Panc1 (cell line): ENCODE measurements around the gene TMEM201. TPM values are rescaled to one million over a fixed set of nuclear protein-coding genes. Genes with fewer than 3 reads are reported as not detected.

Source experiments
- ATAC-seq: fragments of 200-7000 bp; cut with Tn5 transposase; 2 replicates; pipeline ENCODE4 v1.9.1; 2020; ENCODE audit warnings: mild to moderate bottlenecking, moderate library complexity
- BruUV-seq: library from RNA; stranded (reverse); fragments of 400-500 nt; replicated peaks from 2 replicates; lab custom pipeline; 2021; lab: Mats Ljungman, UMichigan
- CTCF ChIA-PET: fragments of 300-600 bp; sonication (Branson Sonifier 250); formaldehyde crosslinking; loops from one replicate; lab custom pipeline; 2022; ENCODE audit warnings: antibody characterized with exemption; lab: Charles Lee
- POLR2A ChIA-PET: fragments of 300-600 bp; sonication (Branson Sonifier 250); formaldehyde crosslinking; loops from one replicate; lab custom pipeline; 2022; ENCODE audit warnings: antibody characterized with exemption; lab: Charles Lee
- DNase-seq: peaks from one replicate; pipeline ENCODE4 v3.0.0-alpha.2; 2010; ENCODE audit warnings: low read depth, low spot score
- H3K27ac ChIP-seq: 2 replicates; pipeline ENCODE4 v1.5.1; 2011; ENCODE audit warnings: mild to moderate bottlenecking, low read length, inconsistent platforms
- H3K27me3 ChIP-seq: fragments of 200-500 bp; sonication (Bioruptor generic); 2 replicates; pipeline ENCODE4 v1.6.0; 2014; ENCODE audit warnings: low read length, inconsistent platforms; ENCODE audit not compliant: control insufficient read depth, insufficient read depth
- H3K36me3 ChIP-seq: fragments of 200-500 bp; sonication (Bioruptor generic); 2 replicates; pipeline ENCODE4 v1.5.1; 2014; ENCODE audit warnings: inconsistent platforms, mild to moderate bottlenecking, low read length, moderate library complexity; ENCODE audit not compliant: control insufficient read depth, insufficient read depth
- H3K4me1 ChIP-seq: 2 replicates; pipeline ENCODE4 v1.5.1; 2011; ENCODE audit warnings: inconsistent platforms, mild to moderate bottlenecking, low read length, moderate library complexity; ENCODE audit not compliant: control insufficient read depth, insufficient read depth
- H3K4me3 ChIP-seq, 2 experiments: 2 replicates each; pipeline ENCODE4 v1.5.1; 2011 to 2012; ENCODE audit warnings: low read depth in 2 of 2, low read length in 2 of 2, mild to moderate bottlenecking in 2 of 2, inconsistent platforms in 1 of 2, moderate library complexity in 1 of 2
- H3K9me3 ChIP-seq: fragments of 200-500 bp; sonication (Bioruptor generic); 2 replicates; pipeline ENCODE4 v1.5.1; 2014; ENCODE audit warnings: low read depth, mild to moderate bottlenecking, inconsistent platforms, low read length, moderate library complexity; ENCODE audit not compliant: control insufficient read depth, insufficient read depth
- POLR2AphosphoS5 ChIP-seq: IDR thresholded peaks from 2 replicates; pipeline ENCODE4 v1.6.1; 2012; ENCODE audit warnings: mild to moderate bottlenecking, low read depth, low read length, moderate library complexity
- REST ChIP-seq, 2 experiments: IDR thresholded peaks; 2 replicates each; pipeline ENCODE4 v1.6.1; 2011 to 2012; ENCODE audit warnings: low read depth in 2 of 2, control low read depth in 1 of 2, low read length in 1 of 2, mild to moderate bottlenecking in 1 of 2, moderate library complexity in 1 of 2; ENCODE audit not compliant: insufficient read depth in 1 of 2
- SIN3A ChIP-seq: IDR thresholded peaks from 2 replicates; pipeline ENCODE4 v1.6.1; 2012; ENCODE audit warnings: low read depth, mild to moderate bottlenecking, low read length, moderate library complexity, borderline replicate concordance; ENCODE audit not compliant: insufficient read depth
- TCF7L2 ChIP-seq: IDR thresholded peaks from 2 replicates; pipeline ENCODE4 v1.6.1; 2011; ENCODE audit warnings: mild to moderate bottlenecking, low read depth, low read length, inconsistent platforms
- in situ Hi-C: cut with HindIII; loops from 2 replicates; pipeline ENCODE4 v1.10.0; 2016; ENCODE audit warnings: low sequenced_read_pairs, low pct_unique_long_range_greater_than_20kb
- intact Hi-C: fragments of 100-400 bp; cut with micrococcal nuclease; formaldehyde crosslinking; loops from one replicate; pipeline ENCODE4 v1.10.0; 2022; ENCODE audit not compliant: unreplicated experiment
- total RNA-seq: library from RNA; stranded (reverse); gene quantifications from one replicate; pipeline ENCODE4 v1.2.1, GENCODE V29; 2021; ENCODE audit not compliant: unreplicated experiment
- TF ChIP-seq, protein P1 (sequence below): fragments of 450-650 bp; IDR thresholded peaks from 2 replicates; pipeline ENCODE4 v1.5.1; 2017; ENCODE audit warnings: mild to moderate bottlenecking

The TMEM201 gene
- total RNA-seq, 1 experiment from 2014 or later: 26.5 TPM

GRCh38 chr1:9601942-9602793, 13.5 kb downstream of the TMEM201 start:
- ChIA-PET CTCF (no interaction called here), POLR2A (no interaction called here)
- TF ChIP-seq TCF7L2 (no peak), SIN3A (no peak), REST (IDR thresholded peaks at IDR 0.05; ENCODE audit: insufficient read depth in 1 of 2, low read depth in 2 of 2, low read length in 1 of 2) (no peak), POLR2AphosphoS5 (no peak)
- TF ChIP-seq, protein P1, sequence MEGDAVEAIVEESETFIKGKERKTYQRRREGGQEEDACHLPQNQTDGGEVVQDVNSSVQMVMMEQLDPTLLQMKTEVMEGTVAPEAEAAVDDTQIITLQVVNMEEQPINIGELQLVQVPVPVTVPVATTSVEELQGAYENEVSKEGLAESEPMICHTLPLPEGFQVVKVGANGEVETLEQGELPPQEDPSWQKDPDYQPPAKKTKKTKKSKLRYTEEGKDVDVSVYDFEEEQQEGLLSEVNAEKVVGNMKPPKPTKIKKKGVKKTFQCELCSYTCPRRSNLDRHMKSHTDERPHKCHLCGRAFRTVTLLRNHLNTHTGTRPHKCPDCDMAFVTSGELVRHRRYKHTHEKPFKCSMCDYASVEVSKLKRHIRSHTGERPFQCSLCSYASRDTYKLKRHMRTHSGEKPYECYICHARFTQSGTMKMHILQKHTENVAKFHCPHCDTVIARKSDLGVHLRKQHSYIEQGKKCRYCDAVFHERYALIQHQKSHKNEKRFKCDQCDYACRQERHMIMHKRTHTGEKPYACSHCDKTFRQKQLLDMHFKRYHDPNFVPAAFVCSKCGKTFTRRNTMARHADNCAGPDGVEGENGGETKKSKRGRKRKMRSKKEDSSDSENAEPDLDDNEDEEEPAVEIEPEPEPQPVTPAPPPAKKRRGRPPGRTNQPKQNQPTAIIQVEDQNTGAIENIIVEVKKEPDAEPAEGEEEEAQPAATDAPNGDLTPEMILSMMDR: no peak

GRCh38 chr1:9602794-9603167, 14.1 kb downstream of the TMEM201 start:
- intact Hi-C loops (no loop called here), in situ Hi-C loops (no loop called here)
- H3K4me1 ChIP-seq: no peaks in the 10 kb centered on the region
- TF ChIP-seq SIN3A (no peak), POLR2AphosphoS5 (no peak), TCF7L2 (no peak)
- TF ChIP-seq, protein P1: no peak
- H3K27ac ChIP-seq: no peak overlapping the region
- no peaks in the 10 kb centered on the region for H3K36me3 ChIP-seq
- BruUV-seq: no TSS peak
- no peak overlapping the region for H3K4me3 ChIP-seq
- CTCF ChIA-PET: interaction anchor here (0.6 to 0.7 kb wide), 3 partner anchors 15 to 1126 kb away, joined by 3 to 4 read pairs (median 3); no protein-coding TSS in a partner anchor
- ATAC-seq (no peak), DNase-seq (no peak)
- no peaks in the 10 kb centered on the region for H3K27me3 ChIP-seq
- POLR2A ChIA-PET: no interaction called here
- H3K9me3 ChIP-seq: no peaks in the 10 kb centered on the region

More at GRCh38 chr1:9601942-9602793, 13.5 kb downstream of the TMEM201 start:
- Histone ChIP-seq H3K36me3 (no peaks in the 10 kb centered on the region), H3K4me3 (no peak overlapping the region), H3K27me3 (no peaks in the 10 kb centered on the region), H3K27ac (no peak overlapping the region), H3K9me3 (no peaks in the 10 kb centered on the region), H3K4me1 (no peaks in the 10 kb centered on the region)
- ATAC-seq (no peak), DNase-seq (no peak)
- BruUV-seq: no TSS peak
- in situ Hi-C loops: no loop called here
- intact Hi-C loops: no loop called here
